Right atrium auricular region (tissue), 2 donors: ENCODE results near the gene GRPEL2. TPM values are rescaled to one million over a fixed set of nuclear protein-coding genes. Genes with fewer than 3 reads are reported as not detected.

Experiments used
- DNase-seq: peaks from one replicate; pipeline ENCODE4 v3.0.0-alpha.2; 2019; ENCODE audit warnings: low spot score
- H3K27ac ChIP-seq, 2 donors: fragments of 200-600 bp; sonication (generic); 1 replicate in 1 of 2; 2 replicates in 1 of 2; pipeline ENCODE4 v1.5.1; 2016 to 2019
- H3K27me3 ChIP-seq, 2 donors: fragments of 200-600 bp; sonication (generic); one replicate each; pipeline versions ENCODE4 v1.5.1 to v1.6.0; 2017 to 2019
- H3K36me3 ChIP-seq: fragments of 200-600 bp; sonication (generic); one replicate; pipeline ENCODE4 v1.5.1; 2016
- H3K4me1 ChIP-seq, 2 donors: fragments of 200-600 bp; sonication (generic); one replicate each; pipeline versions ENCODE4 v1.5.1 to v1.6.0; 2017 to 2019
- H3K4me3 ChIP-seq, 2 donors: fragments of 200-600 bp; sonication (generic); 1 replicate in 1 of 2; 2 replicates in 1 of 2; pipeline ENCODE4 v1.5.1; 2017 to 2019; ENCODE audit warnings: mild to moderate bottlenecking in 1 of 2, moderate library complexity in 1 of 2
- H3K9me3 ChIP-seq, 2 donors: fragments of 200-600 bp; sonication (generic); one replicate each; pipeline ENCODE4 v1.5.1; 2019
- total RNA-seq, 2 donors: library from RNA; depleted of rRNA; stranded (reverse); fragments of >200 nt; gene quantifications; one replicate each; pipeline ENCODE4 v1.1.0, GENCODE V29; 2016
- TF ChIP-seq, protein P1 (sequence below), 2 donors: fragments of 200-600 bp; sonication (generic); IDR thresholded peaks; one replicate each; pipeline ENCODE4 v1.5.1; 2019; ENCODE audit warnings: antibody characterized with exemption in 2 of 2

Gene GRPEL2
- total RNA-seq, 2 donors from 2014 or later: 6.9 to 10.7 TPM

DNA sequence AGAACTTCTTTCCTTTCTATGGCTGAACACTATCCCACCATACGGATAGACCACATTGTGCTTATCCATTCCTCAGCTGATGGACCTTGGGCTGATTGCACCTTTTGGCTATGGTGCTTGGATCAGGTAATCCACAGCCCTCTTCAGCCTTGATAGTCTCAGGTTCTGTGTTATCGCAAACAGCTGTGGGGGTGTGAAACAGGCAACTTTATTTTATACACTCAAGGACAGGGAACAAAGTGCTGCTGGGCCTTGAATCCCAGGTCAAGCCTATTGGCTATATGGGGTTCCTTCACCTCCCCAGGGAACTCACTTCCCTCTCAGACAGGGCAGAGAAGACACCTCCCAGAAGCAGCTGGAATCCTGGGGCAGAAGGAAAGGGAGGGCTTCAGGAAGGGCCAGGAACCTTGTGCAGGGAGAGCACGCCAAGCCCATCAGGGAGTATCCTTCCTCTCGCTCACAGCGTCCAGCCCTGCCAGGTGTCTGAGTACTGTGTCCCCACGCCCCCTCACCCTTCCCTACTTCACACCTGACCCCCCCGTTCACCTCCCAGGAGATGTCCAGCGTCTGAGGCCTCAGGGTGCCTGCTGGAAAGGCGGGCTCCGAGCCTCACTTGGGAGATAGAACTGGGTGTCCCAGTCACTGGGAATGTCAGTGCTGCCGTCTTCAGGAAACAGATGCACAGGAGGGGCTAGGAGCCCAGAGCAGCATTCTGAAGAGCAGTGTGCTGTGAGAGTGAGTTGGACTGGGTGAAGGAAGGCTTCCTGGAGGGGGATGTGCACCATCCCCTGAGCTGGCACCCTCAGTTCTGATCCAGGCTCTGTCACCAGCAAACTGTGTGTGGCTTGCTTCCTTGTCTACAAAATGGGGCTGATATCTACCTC, 40.9 kb upstream of the GRPEL2 start:
- no peak for DNase-seq
- peaks cover 76% of the 10 kb centered on the region for H3K36me3 ChIP-seq
- no peaks in the 10 kb centered on the region for H3K27me3 ChIP-seq
- no peaks in the 10 kb centered on the region for H3K9me3 ChIP-seq
- no peak overlapping the region for H3K4me3 ChIP-seq
- H3K27ac ChIP-seq: peak overlapping the region in 1 of 2 donors; percentile 18
- TF ChIP-seq, protein P1, sequence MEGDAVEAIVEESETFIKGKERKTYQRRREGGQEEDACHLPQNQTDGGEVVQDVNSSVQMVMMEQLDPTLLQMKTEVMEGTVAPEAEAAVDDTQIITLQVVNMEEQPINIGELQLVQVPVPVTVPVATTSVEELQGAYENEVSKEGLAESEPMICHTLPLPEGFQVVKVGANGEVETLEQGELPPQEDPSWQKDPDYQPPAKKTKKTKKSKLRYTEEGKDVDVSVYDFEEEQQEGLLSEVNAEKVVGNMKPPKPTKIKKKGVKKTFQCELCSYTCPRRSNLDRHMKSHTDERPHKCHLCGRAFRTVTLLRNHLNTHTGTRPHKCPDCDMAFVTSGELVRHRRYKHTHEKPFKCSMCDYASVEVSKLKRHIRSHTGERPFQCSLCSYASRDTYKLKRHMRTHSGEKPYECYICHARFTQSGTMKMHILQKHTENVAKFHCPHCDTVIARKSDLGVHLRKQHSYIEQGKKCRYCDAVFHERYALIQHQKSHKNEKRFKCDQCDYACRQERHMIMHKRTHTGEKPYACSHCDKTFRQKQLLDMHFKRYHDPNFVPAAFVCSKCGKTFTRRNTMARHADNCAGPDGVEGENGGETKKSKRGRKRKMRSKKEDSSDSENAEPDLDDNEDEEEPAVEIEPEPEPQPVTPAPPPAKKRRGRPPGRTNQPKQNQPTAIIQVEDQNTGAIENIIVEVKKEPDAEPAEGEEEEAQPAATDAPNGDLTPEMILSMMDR (IDR thresholded peaks at IDR 0.05): no peak
- peaks cover 0 to 20% of the 10 kb centered on the region in 2 donors for H3K4me1 ChIP-seq

DNA sequence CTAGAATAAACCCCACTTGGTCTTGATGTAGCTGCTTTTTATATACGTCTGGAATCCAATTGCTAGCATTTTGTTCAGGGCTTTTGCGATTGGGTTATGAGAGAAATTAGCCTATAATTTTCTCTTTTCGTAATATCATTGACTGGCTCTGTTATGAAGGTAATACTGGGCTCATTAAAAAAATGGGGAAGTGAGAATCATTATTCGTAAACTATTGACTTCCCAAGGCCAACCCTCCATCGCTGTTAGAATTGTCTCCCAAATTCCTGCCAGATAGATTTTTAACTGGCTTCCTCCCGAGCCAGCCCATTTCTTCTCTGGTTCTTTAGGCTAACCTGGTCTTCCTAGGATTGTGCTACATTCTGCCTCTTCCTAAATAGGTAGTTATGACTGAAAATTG, 35.9 kb upstream of the GRPEL2 start:
- Histone ChIP-seq H3K36me3 (peaks cover 82% of the 10 kb centered on the region), H3K4me1 (peaks cover 0 to 8% of the 10 kb centered on the region in 2 donors), H3K27ac (no peak overlapping the region), H3K9me3 (no peaks in the 10 kb centered on the region), H3K27me3 (no peaks in the 10 kb centered on the region), H3K4me3 (no peak overlapping the region)
- DNase-seq: no peak
- TF ChIP-seq, protein P1 (IDR thresholded peaks at IDR 0.05): no peak

- TF ChIP-seq, protein P1 (IDR thresholded peaks at IDR 0.05): no peak
- H3K36me3 ChIP-seq: peaks cover 72% of the 10 kb centered on the region
- no peaks in the 10 kb centered on the region for H3K9me3 ChIP-seq
- H3K27ac ChIP-seq: no peak overlapping the region
- H3K27me3 ChIP-seq: no peaks in the 10 kb centered on the region
- no peak for DNase-seq
- peaks cover 0 to 8% of the 10 kb centered on the region in 2 donors for H3K4me1 ChIP-seq
- H3K4me3 ChIP-seq: no peak overlapping the region
Observed at GRCh38 chr5:149310488-149310887, 34.8 kb upstream of the GRPEL2 start.

DNA sequence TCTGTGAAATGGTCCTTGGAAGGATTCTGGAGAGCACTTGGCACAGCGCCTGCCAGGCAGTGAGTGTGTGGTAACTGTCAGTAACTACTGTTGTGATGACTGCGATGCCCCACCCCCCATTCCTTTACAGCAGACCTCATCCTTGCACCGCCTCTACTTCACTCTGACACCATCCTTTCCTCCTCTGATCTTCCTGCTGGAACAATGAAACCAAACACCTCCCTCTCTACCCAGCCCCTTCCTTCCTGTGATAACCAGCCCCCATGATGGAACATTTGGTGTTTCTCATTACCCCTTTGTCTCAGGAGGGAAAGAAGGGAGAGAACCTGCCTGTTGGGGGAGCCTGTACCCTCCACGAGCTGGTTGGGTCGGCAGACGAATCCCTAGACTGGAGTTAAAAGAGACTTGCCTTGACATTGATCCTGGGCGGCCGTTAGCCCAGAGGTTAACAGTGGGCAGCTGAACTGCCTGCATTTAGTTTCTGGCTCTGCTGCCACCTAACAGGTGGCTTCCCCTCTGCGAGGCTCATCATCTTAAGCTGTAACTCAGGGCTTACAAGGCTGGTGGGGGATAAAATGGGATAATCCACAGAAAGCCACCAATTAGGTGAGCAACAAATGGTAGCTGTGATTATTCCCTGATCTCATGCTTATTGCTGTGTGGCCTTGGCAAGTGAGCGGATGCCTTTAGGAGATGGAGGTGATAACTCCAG, 34.2 kb upstream of the GRPEL2 start:
- TF ChIP-seq, protein P1 (IDR thresholded peaks at IDR 0.05): no peak
- Histone ChIP-seq H3K9me3 (no peaks in the 10 kb centered on the region), H3K27ac (no peak overlapping the region), H3K36me3 (peaks cover 70% of the 10 kb centered on the region), H3K4me3 (no peak overlapping the region), H3K4me1 (peaks cover 0 to 8% of the 10 kb centered on the region in 2 donors), H3K27me3 (no peaks in the 10 kb centered on the region)
- DNase-seq: no peak

DNA sequence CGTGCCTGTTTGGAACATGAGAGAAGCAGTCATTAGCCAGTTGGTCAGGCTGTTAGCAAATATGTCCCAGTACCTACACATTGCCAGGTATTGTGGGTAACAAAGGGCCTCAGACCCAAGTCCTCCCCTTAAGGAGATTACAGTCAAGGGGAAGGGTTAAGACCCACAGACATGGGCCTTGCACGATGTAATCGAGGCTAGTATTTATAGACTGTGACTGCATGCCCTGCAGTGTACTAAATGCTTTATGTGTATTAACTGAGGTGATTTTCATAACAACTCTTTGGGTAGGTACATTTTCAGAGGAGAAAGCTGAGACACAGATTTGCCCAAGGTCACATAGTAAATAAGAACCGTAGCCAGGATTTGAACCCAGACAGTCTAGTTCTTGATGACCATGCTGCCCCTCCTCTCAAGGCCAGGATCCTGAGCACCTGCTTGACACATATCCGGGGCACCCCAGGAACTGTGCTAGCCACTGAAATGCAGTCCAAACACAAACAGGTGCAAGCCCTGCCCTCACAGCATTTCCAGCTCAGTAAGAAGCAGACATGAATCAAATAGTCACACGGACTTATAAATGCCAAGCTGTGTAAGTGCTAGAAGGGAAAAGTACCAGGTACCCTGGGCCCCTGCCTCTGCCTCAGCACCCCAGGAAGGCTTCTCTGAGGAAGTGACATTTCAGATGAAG, 32.0 kb upstream of the GRPEL2 start:
- no peak overlapping the region for H3K4me3 ChIP-seq
- TF ChIP-seq, protein P1 (IDR thresholded peaks at IDR 0.05): no peak
- no peaks in the 10 kb centered on the region for H3K27me3 ChIP-seq
- H3K4me1 ChIP-seq: peaks cover 0 to 13% of the 10 kb centered on the region in 2 donors
- H3K36me3 ChIP-seq: peaks cover 58% of the 10 kb centered on the region
- no peaks in the 10 kb centered on the region for H3K9me3 ChIP-seq
- no peak overlapping the region for H3K27ac ChIP-seq
- no peak for DNase-seq
